ENCODE data around the gene UAP1L1. TPM values are rescaled to one million over a fixed set of nuclear protein-coding genes. Genes with fewer than 3 reads are reported as not detected.
"Not testable (repeated sequence)": the region's sequence is repeated elsewhere in the genome, so short reads cannot be mapped to it uniquely, and the experiment has no call there.

The UAP1L1 gene
- total and polyA plus RNA-seq, 12 donors = 3.4 to 24.3 (median 8.5) TPM

DNA sequence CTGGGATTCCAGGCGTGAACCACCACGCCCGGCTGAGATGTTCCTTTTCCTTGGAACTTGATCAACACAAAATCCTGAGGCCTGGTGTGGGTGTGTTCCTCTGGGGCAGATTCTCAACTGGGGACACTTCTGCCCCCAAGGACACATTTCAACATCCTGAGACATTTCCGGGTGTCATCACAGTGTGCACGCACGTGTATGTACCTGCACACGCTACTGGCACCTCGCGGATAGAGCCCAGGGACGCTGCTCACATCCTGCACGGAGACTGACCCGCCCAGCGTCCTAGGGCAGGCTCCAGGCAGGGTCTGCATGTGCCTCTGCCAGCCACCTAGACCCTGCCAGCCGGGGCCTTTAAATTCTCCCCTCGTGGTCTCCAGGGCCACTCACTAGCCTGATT lies 14.9 kb upstream of the UAP1L1 start:
- Histone ChIP-seq H3K36me3 (no peaks in the 10 kb centered on the region), H3K9me3 (no peaks in the 10 kb centered on the region), H3K4me3 (no peak overlapping the region), H3K27me3 (no peaks in the 10 kb centered on the region), H3K4me1 (peaks cover 0 to 11% (median 4%) of the 10 kb centered on the region in 9 donors), H3K27ac (no peak overlapping the region)
- TF ChIP-seq, protein P1, sequence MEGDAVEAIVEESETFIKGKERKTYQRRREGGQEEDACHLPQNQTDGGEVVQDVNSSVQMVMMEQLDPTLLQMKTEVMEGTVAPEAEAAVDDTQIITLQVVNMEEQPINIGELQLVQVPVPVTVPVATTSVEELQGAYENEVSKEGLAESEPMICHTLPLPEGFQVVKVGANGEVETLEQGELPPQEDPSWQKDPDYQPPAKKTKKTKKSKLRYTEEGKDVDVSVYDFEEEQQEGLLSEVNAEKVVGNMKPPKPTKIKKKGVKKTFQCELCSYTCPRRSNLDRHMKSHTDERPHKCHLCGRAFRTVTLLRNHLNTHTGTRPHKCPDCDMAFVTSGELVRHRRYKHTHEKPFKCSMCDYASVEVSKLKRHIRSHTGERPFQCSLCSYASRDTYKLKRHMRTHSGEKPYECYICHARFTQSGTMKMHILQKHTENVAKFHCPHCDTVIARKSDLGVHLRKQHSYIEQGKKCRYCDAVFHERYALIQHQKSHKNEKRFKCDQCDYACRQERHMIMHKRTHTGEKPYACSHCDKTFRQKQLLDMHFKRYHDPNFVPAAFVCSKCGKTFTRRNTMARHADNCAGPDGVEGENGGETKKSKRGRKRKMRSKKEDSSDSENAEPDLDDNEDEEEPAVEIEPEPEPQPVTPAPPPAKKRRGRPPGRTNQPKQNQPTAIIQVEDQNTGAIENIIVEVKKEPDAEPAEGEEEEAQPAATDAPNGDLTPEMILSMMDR (IDR thresholded peaks at IDR 0.05) = no peak
- ATAC-seq (no peak), DNase-seq (no peak)
- intact Hi-C loops (cut with DNase I) = loop anchor here in 1 of 10 donors (10.0 kb wide), 1 partner anchor 278 kb away; no protein-coding TSS in a partner anchor
- 86 to 92% methylated on average over 15 of the region's 15 CpGs for WGBS, 2 donors

DNA sequence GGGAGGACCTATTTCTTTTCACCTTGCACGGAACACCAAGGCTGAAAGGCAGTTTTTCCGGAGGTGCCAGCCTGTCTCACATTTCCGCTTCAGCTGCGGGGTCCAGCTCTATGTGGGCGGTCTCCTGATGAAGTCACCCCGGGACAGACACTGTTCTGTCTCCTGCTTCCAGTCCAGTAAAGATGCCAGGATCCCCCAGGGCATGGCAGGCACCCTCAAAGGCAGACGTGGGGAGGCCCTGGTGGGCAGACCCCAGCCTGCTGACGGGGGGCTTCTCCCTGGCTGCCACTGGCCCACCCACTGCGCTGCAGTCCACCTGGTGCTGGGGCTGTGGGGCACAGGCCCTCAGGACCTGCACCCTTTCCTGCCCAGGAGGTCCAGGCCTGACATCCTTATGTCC lies 14.5 kb upstream of the UAP1L1 start:
- H3K4me1 ChIP-seq = peaks cover 0 to 11% (median 4%) of the 10 kb centered on the region in 9 donors
- H3K27ac ChIP-seq, H3K9me3 ChIP-seq, H3K27me3 ChIP-seq, DNase-seq, H3K36me3 ChIP-seq, H3K4me3 ChIP-seq: not testable (repeated sequence)
- peak in 1 of 8 donors; percentile 8 for ATAC-seq
- intact Hi-C loops (cut with DNase I) = loop anchor here in 1 of 10 donors (10.0 kb wide), 1 partner anchor 278 kb away; no protein-coding TSS in a partner anchor
- 95% methylated on average over 5 to 6 of the region's 9 CpGs for WGBS, 2 donors

DNA sequence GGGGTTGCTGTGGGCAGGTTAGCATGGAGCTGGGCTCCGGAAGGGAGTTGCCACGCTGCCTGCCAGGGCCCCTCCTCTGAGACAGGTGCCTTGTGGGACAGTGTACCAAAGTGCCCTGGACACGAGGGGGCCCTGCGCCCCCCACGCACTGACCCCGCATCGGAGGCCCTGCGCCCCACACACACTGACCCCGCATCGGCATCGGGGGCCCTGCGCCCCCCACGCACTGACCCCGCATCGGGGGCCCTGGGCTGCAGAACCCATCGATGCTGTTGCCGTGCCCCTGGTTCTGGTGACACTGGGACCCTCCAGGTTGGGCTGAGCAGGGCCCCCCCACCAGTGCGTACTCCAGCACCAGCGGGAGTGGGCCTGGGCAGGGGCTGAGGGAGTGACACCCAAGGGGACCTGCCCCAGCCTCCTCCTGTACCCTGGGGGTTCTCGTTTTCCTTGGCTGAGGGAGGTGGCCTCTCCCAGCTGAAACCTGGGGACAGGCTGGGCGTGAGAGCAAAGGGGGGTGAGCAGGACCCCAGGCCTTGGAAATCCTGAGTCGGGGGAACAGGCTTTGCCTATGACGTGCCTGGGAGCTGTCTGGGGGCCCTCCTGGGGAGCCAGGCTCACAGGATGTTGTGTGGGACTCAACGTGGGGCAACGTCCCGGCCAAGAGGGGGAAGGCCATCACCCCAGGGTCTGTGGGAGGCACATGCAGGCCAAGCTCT lies 13.8 kb upstream of the UAP1L1 start:
- TF ChIP-seq, protein P1 (IDR thresholded peaks at IDR 0.05) = no peak
- Histone ChIP-seq H3K27me3 (peaks cover 0 to 4% (median 0%) of the 10 kb centered on the region in 7 donors), H3K9me3 (no peaks in the 10 kb centered on the region), H3K27ac (no peak overlapping the region), H3K4me3 (no peak overlapping the region), H3K36me3 (no peaks in the 10 kb centered on the region), H3K4me1 (peaks cover 0 to 13% (median 4%) of the 10 kb centered on the region in 9 donors)
- intact Hi-C loops (cut with DNase I) = loop anchor here in 6 of 10 donors (1.0 to 10.0 kb wide), 3 partner anchors 17 to 279 kb away; partner anchors contain the start of gene NPDC1 (in 5 of the 6)
- DNase-seq = no peak
- ATAC-seq = peak in 1 of 8 donors; percentile 8
- 84 to 85% methylated on average over 26 of the region's 26 CpGs for WGBS, 2 donors

DNA sequence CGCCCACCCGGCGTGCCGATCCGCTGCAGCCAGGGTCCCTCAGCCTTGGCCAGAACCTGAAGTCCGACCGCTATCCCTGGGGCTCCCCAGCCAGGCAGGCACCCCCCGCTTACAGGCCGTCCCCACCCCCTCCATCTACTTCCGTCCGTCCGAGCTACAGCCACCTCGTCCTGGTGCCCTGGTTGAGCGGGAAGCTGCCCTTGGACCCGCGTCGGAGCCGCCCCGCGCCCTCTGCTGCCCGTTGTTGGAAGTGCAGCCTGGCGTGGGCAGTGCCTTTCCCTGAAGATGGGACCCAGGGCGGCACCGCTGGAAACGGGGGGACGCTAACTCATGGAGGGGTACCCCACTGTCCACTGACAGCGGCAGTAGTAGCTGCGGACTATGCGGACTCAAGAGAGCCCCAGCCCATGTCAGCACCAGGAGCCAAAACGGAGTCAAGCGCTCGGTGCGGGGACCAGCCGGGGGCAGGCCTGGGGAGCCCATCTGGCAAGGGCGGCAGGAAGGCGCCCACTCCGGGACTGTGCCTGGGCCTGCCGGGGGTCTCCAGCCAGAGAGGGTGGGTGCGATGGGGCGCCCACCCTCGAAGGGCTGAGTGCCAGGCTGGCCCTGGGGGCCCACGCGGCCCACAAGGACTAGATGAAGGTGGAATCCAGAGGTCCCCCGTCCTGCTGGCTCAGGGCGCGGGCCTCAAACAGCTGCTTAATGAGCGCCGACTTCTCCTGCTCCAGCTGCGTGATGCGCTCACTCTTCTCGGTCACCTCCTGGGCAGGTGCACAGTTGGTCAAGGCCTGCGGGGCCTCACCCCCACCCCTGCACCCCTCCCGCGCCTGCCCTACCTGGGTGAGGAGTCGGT lies 13.1 kb upstream of the UAP1L1 start:
- intact Hi-C loops (cut with DNase I) = loop anchor here in 6 of 10 donors (1.0 to 10.0 kb wide), 3 partner anchors 17 to 279 kb away; partner anchors contain the start of gene NPDC1 (in 5 of the 6)
- Histone ChIP-seq H3K27me3 (peaks cover 0 to 12% (median 5%) of the 10 kb centered on the region in 7 donors), H3K4me3 (no peak overlapping the region), H3K36me3 (no peaks in the 10 kb centered on the region), H3K4me1 (peaks cover 0 to 18% (median 4%) of the 10 kb centered on the region in 9 donors), H3K27ac (no peak overlapping the region), H3K9me3 (no peaks in the 10 kb centered on the region)
- ATAC-seq (peak; percentile 31 to 79 (median 67)), DNase-seq (peak; percentile 61 to 82)
- 49 to 51% methylated on average over 52 to 55 of the region's 55 CpGs for WGBS, 2 donors
- TF ChIP-seq, protein P1 (IDR thresholded peaks at IDR 0.05) = peak; percentile 92 to 99 (median 96)

All from heart right ventricle (tissue), 16 donors.